Right atrium auricular region (tissue), 2 donors: ENCODE measurements around the gene LRRN4CL. TPM values are rescaled to one million over a fixed set of nuclear protein-coding genes. Genes with fewer than 3 reads are reported as not detected.

ENCODE experiments used
- DNase-seq: peaks from one replicate; pipeline ENCODE4 v3.0.0-alpha.2; 2019; ENCODE audit warnings: low spot score
- H3K27ac ChIP-seq, 2 donors: fragments of 200-600 bp; sonication (generic); 1 replicate in 1 of 2; 2 replicates in 1 of 2; pipeline ENCODE4 v1.5.1; 2016 to 2019
- H3K27me3 ChIP-seq, 2 donors: fragments of 200-600 bp; sonication (generic); one replicate each; pipeline versions ENCODE4 v1.5.1 to v1.6.0; 2017 to 2019
- H3K36me3 ChIP-seq: fragments of 200-600 bp; sonication (generic); one replicate; pipeline ENCODE4 v1.5.1; 2016
- H3K4me1 ChIP-seq, 2 donors: fragments of 200-600 bp; sonication (generic); one replicate each; pipeline versions ENCODE4 v1.5.1 to v1.6.0; 2017 to 2019
- H3K4me3 ChIP-seq, 2 donors: fragments of 200-600 bp; sonication (generic); 1 replicate in 1 of 2; 2 replicates in 1 of 2; pipeline ENCODE4 v1.5.1; 2017 to 2019; ENCODE audit warnings: mild to moderate bottlenecking in 1 of 2, moderate library complexity in 1 of 2
- H3K9me3 ChIP-seq, 2 donors: fragments of 200-600 bp; sonication (generic); one replicate each; pipeline ENCODE4 v1.5.1; 2019
- total RNA-seq, 2 donors: library from RNA; depleted of rRNA; stranded (reverse); fragments of >200 nt; gene quantifications; one replicate each; pipeline ENCODE4 v1.1.0, GENCODE V29; 2016
- TF ChIP-seq, protein P1 (sequence below), 2 donors: fragments of 200-600 bp; sonication (generic); IDR thresholded peaks; one replicate each; pipeline ENCODE4 v1.5.1; 2019; ENCODE audit warnings: antibody characterized with exemption in 2 of 2

LRRN4CL gene
- total RNA-seq, 2 donors from 2014 or later, result 1.5 to 3.0 TPM

DNA sequence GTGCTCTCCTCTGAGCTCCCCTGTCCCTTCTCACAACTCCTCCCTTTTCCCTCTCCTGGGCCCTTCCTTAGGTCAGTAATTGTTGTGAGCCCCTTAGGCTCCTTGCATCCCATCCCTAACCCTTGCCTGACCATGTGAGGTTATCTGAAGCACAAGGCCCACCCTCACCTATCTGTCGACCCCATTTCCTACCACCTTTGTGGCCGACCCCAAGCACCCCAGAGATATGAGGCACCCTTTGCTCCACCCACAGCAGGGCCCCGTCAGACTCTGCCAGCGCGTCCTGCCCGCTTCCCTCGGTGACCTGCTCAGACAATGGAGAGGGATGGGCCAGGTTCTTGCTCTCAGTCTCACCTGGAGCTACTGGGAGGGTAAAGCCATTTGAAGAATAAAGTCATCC is 19.5 kb upstream of the LRRN4CL start:
- Histone ChIP-seq H3K4me3 (peak overlapping the region; percentile 57 to 61), H3K36me3 (peaks cover 22% of the 10 kb centered on the region), H3K27me3 (no peaks in the 10 kb centered on the region), H3K4me1 (peaks cover 0 to 55% of the 10 kb centered on the region in 2 donors), H3K9me3 (no peaks in the 10 kb centered on the region), H3K27ac (peak overlapping the region; percentile 93 to 98)
- TF ChIP-seq, protein P1, sequence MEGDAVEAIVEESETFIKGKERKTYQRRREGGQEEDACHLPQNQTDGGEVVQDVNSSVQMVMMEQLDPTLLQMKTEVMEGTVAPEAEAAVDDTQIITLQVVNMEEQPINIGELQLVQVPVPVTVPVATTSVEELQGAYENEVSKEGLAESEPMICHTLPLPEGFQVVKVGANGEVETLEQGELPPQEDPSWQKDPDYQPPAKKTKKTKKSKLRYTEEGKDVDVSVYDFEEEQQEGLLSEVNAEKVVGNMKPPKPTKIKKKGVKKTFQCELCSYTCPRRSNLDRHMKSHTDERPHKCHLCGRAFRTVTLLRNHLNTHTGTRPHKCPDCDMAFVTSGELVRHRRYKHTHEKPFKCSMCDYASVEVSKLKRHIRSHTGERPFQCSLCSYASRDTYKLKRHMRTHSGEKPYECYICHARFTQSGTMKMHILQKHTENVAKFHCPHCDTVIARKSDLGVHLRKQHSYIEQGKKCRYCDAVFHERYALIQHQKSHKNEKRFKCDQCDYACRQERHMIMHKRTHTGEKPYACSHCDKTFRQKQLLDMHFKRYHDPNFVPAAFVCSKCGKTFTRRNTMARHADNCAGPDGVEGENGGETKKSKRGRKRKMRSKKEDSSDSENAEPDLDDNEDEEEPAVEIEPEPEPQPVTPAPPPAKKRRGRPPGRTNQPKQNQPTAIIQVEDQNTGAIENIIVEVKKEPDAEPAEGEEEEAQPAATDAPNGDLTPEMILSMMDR (IDR thresholded peaks at IDR 0.05), result no peak
- DNase-seq, result no peak

DNA sequence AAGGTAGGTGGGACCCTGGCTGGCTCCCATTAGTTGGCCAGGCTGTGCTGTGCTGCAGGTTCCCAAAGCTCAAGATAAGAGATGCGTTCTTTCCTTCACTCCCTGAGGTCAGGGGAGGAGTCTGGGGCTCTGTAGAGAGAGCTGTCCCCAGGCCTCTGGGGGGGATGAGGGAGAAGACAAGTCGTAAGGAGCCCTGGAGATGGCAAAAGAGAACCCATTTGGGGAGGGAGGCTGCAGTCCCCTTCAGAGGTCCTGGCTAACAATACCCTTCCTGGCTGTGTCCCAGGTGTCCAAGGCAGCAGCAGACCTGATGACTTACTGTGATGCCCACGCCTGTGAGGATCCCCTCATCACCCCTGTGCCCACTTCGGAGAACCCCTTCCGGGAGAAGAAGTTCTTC is 19.1 kb upstream of the LRRN4CL start:
- H3K9me3 ChIP-seq, result no peaks in the 10 kb centered on the region
- no peaks in the 10 kb centered on the region for H3K27me3 ChIP-seq
- peaks cover 18% of the 10 kb centered on the region for H3K36me3 ChIP-seq
- peak overlapping the region in 1 of 2 donors; percentile 61 for H3K4me3 ChIP-seq
- H3K4me1 ChIP-seq, result peaks cover 0 to 51% of the 10 kb centered on the region in 2 donors
- TF ChIP-seq, protein P1 (IDR thresholded peaks at IDR 0.05), result no peak
- no peak for DNase-seq
- peak overlapping the region; percentile 93 to 98 for H3K27ac ChIP-seq

DNA sequence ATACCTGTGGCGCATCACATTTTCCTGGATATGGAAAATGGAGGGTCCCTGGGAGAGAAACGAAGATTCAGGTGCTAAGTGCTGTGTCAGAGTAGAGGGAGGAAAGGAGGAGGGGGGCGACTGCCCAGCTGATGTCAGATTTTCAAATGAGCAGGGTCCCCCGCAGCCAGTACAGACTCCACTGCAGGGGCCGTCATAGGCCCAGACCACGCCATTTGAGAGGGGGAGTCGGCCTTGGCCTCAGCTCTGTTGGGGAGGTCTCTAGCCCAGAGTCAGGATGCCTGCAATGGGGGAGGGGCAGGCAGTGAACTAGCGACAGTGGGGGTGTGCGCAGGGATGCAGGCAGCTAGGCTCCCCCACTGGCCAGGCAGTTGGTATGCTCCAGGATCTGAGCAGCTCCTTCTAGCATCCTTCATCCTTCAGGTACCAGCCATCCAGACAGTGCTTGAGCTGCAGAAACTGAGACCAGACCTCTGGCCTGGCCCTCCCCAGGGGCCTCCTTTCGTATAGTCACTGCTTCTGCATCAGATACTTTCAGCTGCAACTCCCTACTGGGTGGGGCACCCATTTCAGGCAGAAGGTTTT is 18.0 kb upstream of the LRRN4CL start, which contains the start of the genes BSCL2 and GNG3:
Gene BSCL2 (minus strand): TSS at position 148 of the 585 bp plus-strand sequence. CDS start 229 bp downstream, outside the sequence.
Gene GNG3 (plus strand): TSS at position 400 of the 585 bp plus-strand sequence. CDS start 620 bp downstream, outside the sequence.
- Histone ChIP-seq H3K9me3 (no peaks in the 10 kb centered on the region), H3K4me3 (peak within 1 kb of the TSS; percentile 69 to 84), H3K4me1 (peaks cover 0 to 41% of the 10 kb centered on the region in 2 donors), H3K27me3 (no peaks in the 10 kb centered on the region), H3K27ac (peak within 1 kb of the TSS; percentile 93 to 98), H3K36me3 (peaks cover 18% of the 10 kb centered on the region)
- DNase-seq, result no peak
- TF ChIP-seq, protein P1 (IDR thresholded peaks at IDR 0.05), result no peak

DNA sequence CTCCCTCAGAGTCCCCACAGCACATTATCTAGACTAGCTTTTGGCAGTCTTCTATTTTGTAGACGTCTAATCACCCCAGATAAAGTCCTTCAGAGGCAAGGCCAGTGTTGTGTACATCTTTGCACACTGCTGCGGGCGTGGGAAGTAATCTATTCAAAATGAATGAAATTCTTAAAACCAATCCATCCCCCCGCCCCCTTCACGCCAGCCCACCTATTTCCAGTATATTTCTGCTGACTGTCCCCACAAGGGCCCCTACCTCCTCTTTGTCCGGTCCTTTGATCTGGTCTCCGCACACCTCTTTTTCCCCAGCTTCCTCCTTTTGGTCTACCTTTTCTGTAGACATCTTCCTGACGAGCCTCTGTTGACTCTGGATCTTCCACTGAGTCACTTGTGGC is 17.5 kb upstream of the LRRN4CL start:
- Histone ChIP-seq H3K4me3 (peak overlapping the region; percentile 69 to 84), H3K36me3 (peaks cover 14% of the 10 kb centered on the region), H3K27ac (peak overlapping the region; percentile 68 to 96), H3K9me3 (no peaks in the 10 kb centered on the region), H3K4me1 (peaks cover 0 to 38% of the 10 kb centered on the region in 2 donors), H3K27me3 (no peaks in the 10 kb centered on the region)
- TF ChIP-seq, protein P1 (IDR thresholded peaks at IDR 0.05), result no peak
- DNase-seq, result no peak

DNA sequence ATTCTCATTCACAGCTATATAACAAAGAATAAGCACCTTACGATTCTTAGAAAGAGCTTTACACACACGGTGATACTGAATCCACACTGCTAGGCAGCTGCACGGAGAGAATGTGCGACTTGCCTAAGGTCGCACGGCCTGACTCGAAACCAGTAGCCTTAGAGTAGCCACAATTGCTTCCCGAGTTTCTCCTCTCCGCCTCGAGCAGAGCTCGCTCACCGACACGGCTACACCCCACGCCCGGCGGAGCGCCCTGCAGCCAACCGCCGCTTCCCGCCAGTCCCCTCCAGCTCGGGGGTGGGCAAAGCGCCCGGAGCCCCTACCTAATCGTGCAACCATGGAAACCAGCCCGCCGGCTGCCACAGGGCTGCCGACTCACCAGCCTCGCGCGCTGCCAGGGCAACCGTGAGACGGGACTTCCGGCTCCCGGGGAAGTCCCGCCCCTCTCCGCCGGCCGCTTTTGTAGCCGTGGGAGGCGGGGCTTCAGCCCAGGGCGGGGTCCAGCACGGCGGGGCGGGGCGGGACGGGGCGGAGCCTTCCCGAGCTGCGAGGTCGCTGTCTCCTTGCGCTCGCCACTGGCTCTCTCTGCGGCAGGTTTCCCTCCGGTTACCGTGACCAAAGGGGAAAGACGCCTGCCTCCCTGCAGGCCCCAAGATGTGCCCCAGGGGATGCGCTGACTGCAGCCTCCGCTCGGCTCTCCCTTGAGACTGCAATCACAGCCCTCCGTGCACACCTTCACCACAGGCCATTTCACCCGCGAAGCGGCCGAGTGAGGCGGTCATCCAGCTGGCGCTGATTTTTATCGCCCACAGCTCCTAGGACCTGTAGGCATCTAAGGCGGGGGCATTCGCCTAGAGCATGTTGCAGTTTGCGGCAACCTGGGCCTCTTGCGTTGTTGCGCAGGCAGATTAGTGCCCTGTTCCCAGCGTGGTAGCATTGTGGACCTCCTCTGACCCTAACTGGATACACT is 16.8 kb upstream of the LRRN4CL start:
- Histone ChIP-seq H3K4me3 (peak overlapping the region; percentile 69 to 84), H3K27me3 (no peaks in the 10 kb centered on the region), H3K27ac (peak overlapping the region; percentile 68 to 96), H3K9me3 (no peaks in the 10 kb centered on the region), H3K36me3 (peaks cover 14% of the 10 kb centered on the region), H3K4me1 (peaks cover 0 to 38% of the 10 kb centered on the region in 2 donors)
- DNase-seq, result peak; percentile 96
- TF ChIP-seq, protein P1 (IDR thresholded peaks at IDR 0.05), result no peak
